Putamen (tissue), 1 donor: ENCODE data around the gene CDC37.
"Not testable (repeated sequence)": the region's sequence is repeated elsewhere in the genome, so short reads cannot be mapped to it uniquely, and the experiment has no call there.

ENCODE experiments used
- DNase-seq: peaks from one replicate; pipeline ENCODE4 v3.0.0-alpha.2; 2016; ENCODE audit warnings: low spot score

The CDC37 gene

GRCh38 chr19:10395003-10395402 lies 8.3 kb downstream of the CDC37 start:
- DNase-seq = no peak

DNA sequence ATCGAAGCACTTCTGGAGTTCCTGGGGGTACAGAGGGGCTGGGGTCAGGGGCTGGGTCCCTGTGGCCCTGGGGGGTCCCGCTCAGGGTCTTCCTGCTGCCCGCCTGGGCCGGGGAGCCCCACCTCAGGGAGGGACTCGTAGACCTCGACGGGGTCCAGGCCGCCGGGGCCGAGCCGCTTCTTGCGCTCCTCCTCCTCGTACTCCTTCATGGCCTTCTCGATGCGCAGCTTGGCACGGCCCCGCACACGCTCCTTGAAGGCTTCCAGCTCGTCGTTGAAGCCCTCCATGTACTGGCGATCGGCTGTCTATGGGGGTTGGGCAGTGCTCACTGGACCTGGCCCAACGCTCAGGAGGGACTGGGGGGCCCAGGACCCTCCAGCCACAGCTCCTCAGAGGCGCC lies 10.2 kb downstream of the CDC37 start:
- DNase-seq = no peak

DNA sequence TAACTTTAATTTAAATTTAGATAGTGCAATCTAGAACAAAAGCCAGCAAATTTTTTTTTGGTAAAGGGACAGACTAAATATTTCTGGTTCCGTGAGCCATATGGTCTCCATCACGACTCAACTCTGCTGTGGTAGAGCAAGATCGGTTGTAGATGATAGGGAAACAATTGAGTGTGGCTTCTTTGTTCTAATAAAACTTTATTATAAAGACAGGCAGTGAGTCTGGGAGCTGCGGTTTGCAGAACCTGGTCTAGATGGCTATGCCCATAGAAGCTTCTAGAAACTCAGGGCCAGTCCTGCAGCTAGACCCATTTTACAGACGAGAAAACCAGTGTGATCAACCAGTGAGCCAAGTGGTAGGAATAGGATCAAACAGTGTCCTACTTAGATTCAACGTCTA lies 11.2 kb downstream of the CDC37 start:
- DNase-seq = no peak

GRCh38 chr19:10390652-10391286 lies 12.6 kb downstream of the CDC37 start:
- DNase-seq = peak; percentile 40

GRCh38 chr19:10389863-10390262 lies 13.5 kb downstream of the CDC37 start:
- DNase-seq = no peak

DNA sequence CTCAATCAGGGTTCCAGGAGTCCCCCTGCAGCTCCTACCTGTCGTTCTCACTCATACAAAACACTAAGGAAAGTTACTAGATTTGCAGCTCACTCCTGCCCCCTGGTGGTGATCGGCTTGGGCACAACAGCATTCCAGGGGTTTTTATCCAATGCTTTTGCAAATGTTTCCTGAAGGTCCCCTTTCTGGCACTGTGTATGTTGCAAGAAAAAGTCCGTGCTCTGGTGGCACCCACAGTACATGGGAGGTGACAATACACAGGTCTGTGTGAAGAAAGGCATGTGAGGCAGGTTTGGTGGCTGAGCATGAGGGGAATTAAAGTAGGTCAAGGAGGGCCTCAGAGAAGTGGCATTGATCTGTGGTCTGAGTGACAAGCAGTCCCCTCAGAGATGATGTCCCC lies 14.4 kb downstream of the CDC37 start:
- DNase-seq = peak; percentile 78

GRCh38 chr19:10384580-10384979 lies 18.8 kb downstream of the CDC37 start:
- no peak for DNase-seq

GRCh38 chr19:10383223-10383499 lies 20.2 kb downstream of the CDC37 start:
- not testable (repeated sequence) for DNase-seq

DNA sequence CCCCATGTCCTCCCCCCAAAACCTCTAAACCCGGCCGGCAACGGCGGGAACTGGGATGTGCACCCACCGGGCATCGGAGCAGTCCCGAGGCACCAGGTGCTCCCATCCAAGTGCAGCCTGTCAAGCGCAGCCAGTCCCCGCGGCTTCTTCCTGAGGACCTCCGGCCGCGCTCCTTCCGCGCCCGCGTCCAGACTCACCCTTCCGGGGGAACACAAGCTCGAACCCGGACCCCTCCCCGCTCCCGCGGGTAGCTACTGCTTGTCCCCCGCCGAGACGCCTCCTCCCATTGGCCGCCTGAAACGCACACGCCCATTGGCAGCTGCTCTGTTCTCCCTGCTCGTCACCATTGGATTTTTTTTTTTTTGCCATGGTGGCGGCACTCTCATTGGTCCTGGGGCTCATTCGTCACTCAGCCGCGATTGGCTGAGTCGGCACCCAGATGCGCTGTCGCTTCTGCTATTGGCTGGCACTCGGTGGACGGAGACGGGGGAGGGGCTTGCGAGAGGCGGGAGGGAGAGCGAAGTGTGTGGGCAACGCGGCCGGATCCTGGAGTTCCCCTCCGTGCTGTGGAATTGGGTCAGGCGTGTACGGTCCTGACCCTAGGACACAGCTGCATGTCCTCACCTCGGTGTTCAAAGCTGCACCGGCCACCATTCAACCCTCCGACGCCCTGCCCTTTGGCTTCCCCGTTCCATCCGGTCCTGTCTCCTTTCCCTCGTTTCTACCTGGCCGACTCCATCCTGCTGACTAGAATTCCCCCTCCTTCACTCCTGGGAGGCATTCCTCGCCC lies 22.8 kb downstream of the CDC37 start, which contains the start of gene TYK2:
TYK2 (minus strand) TSS at position 260 of the 790 bp plus-strand sequence. CDS start 2,166 bp downstream, outside the sequence.
- DNase-seq = peak; percentile 98

DNA sequence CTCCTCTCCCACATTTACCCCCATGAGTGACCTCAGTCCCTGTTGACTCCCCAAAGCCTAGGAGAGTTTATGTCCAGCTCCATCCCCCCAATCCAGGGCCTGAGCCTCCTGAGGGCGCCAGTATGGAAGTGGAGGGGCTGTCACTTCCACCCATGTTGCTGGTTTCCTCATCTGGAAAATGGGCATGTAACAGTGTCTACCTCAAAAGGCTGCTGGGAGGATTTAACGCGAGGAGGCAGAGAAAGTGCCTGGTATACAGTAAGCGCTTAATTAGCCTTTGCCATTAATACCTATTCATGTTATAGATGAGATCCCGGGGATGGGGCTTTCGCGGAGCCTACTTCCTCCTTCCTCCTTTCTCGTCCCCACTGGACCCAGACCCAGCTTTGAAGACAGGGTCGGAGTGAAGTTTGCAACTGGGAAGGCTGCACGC lies 23.4 kb downstream of the CDC37 start:
- DNase-seq = peak; percentile 28

DNA sequence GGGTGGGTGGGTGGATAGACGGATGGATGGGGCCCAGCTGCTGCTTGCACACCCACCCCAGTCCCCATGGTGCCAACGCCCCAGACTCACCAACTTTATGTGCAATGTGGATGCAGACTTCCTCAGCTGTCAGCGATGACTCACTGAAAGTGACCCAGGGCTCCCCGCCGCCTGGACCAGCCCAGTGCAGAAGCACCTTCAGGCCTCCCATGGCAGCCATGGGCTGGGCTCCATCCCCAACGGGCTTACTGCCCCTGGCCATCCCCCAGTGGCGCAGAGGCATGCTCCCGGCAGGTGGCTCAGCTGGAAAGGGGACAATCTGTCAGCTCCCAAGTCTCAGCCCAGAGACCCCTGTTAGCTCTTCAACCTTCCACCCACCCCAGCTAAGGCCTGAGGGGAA lies 25.2 kb downstream of the CDC37 start:
- DNase-seq = no peak

- not testable (repeated sequence) for DNase-seq
These were observed 26.2 kb downstream of the CDC37 start for GRCh38 chr19:10377140-10377640.

DNA sequence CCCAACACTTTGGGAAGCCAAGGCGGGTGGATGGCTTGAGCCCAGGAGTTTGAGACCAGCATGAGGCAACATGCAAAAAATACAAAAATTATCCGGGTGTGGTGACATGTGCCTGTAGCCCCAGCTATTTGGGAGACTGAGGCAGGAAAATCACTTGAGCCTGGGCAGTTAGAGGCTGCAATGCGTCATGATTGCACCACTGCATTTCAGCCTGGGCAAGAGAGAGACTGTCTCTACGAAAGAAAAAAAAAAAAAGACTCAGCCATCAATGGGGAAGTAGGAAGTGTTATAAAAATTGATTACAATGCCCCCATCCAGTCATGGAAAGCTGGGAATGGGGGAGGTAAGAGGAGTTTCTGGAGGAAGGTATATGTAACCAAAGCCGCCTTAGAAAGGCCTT lies 28.4 kb downstream of the CDC37 start:
- no peak for DNase-seq

DNA sequence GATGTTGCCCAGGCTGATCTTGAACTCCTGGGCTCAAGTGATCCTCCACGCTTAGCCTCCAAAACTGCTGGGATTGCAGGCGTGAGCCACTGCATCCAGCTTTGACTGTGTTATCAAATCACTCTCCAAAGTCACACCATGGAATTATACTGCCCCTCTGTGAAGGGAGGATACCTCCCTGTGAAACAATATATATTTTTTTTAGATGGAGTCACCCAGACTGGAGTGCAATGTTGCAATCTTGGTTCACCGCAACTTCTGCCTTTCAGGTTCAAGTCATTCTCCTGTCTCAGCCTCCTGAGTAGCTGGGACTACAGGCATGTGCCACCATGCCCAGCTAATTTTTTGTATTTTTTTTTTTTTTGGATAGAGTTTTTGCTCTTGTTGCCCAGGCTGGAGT lies 30.7 kb downstream of the CDC37 start:
- DNase-seq = no peak

GRCh38 chr19:10368101-10368803 lies 35.1 kb downstream of the CDC37 start:
- DNase-seq = no peak

- not testable (repeated sequence) for DNase-seq
These were observed 36.3 kb downstream of the CDC37 start for GRCh38 chr19:10366950-10367512.

- DNase-seq = no peak
These were observed 37.8 kb downstream of the CDC37 start for GRCh38 chr19:10365518-10365917.

DNA sequence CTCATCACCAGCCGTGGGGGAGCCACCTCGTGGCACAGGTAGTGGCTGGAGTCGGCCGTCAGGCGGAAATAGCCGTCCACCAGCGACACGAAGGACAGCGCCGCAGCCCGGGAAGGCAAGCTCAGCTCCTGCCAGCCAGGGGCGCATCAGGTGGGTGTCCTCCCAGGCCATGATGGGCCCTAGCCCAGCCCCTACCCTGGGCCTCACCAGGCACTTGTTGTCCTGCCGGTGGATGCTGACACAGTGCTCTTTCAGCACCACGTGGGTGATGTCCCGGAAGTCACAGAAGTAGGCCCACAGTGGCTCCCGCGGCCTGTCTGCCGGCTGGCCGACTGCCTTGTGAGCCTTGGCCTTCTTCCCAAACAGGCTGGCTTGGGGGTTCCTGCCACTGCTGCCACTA lies 38.7 kb downstream of the CDC37 start:
- no peak for DNase-seq

DNA sequence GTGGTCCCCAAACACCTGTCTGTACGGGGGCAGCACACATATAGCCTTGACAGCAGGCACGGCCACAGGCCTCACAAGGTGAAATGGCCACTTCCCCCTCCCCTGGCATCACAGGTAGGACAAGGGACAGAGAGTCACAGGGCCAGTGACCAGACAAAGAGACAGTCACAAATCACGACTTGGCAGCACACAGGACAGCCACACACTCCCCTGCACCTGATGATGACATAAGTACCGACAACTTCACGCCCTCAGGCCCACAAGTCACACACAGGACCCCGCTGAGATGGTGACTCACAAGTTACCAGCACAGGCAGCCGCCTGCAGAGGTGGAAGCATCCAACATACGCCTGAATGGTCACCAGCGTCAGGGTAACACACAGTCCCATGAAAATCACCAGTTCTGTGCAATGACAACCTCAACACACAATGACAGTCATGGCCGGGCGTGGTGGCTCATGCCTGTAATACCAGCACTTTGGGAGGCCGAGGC lies 39.5 kb downstream of the CDC37 start:
- no peak for DNase-seq

- DNase-seq = no peak
These were observed 41.1 kb downstream of the CDC37 start for GRCh38 chr19:10362259-10362658.

DNA sequence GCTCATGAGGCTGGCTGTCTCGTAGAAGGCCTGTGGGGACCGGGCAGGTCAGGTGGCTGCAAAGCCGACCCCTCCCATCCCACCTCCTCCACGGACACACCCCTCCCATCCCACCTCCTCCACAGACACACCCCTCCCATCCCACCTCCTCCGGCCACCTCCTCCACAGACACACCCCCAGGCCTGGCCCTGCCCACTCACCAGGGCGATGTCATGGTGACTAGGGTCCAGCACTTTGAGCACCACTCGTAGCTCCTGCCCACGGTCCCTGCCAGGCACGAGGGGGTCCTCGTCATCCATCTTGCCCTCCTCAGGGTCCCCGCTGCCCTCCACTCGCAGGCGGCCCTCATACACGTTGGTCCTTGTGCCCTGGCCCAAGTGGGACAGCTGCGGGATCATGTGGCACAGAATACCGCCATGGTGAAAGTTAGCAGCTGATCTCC lies 41.8 kb downstream of the CDC37 start:
- DNase-seq = no peak

DNA sequence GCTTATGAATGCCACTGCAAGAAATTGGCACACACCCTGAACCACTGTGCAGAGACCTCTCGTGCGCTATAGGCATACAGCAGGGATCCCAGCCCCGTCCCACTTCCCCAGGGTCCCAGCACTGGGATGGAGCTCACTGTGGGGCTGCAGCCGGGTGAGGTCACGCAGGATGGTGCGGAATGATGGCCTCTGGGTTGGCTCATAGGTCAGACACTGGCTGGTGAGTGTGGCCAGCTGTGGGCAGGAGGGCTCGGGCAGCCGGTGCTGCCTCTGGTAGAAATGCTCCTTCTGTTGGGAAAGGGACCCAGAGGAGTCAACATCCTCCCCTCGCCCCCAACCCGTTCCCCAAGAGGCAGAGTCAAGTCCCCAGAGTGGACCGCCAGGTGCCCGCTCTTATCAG lies 46.9 kb downstream of the CDC37 start:
- no peak for DNase-seq
